Measurements from ENCODE around the gene ADAMTS3.

- TF ChIP-seq CTCF (IDR thresholded peaks at IDR 0.05) (no peak), POLR2A (IDR thresholded peaks at IDR 0.05) (no peak)
Observed at GRCh38 chr4:72507167-72507566, 61.9 kb downstream of the ADAMTS3 start.
